DOHH2 (cell line): Measurements from ENCODE around the gene STON1.

Source experiments
- H3F3A ChIP-seq: fragments of 200-600 bp; sonication (generic), shearing (Covaris generic); 2 replicates; pipeline ENCODE4 v1.6.0; 2016; ENCODE audit warnings: antibody characterized with exemption, mild to moderate bottlenecking; ENCODE audit not compliant: control insufficient read depth, insufficient read depth
- H3K27ac ChIP-seq: fragments of 200-600 bp; sonication (generic); 2 replicates; pipeline ENCODE4 v1.5.1; 2014; ENCODE audit warnings: low read depth, mild to moderate bottlenecking, low read length, moderate library complexity
- H3K27me3 ChIP-seq: fragments of 200-600 bp; sonication (generic); 2 replicates; pipeline ENCODE4 v1.6.1; 2014; ENCODE audit warnings: mild to moderate bottlenecking, low read length, mixed read lengths; ENCODE audit not compliant: control insufficient read depth
- H3K36me3 ChIP-seq: fragments of 200-600 bp; sonication (generic); 2 replicates; pipeline ENCODE4 v1.6.1; 2014; ENCODE audit warnings: mild to moderate bottlenecking, low read length, moderate library complexity, mixed read lengths; ENCODE audit not compliant: control insufficient read depth
- H3K4me1 ChIP-seq: fragments of 200-600 bp; sonication (generic); 2 replicates; pipeline ENCODE4 v1.6.1; 2014; ENCODE audit warnings: mild to moderate bottlenecking, low read length, mixed read lengths; ENCODE audit not compliant: control insufficient read depth
- H3K4me2 ChIP-seq: fragments of 200-600 bp; sonication (generic); 2 replicates; pipeline ENCODE4 v1.6.0; 2014; ENCODE audit warnings: mild to moderate bottlenecking, low read length, moderate library complexity
- H3K4me3 ChIP-seq: fragments of 200-600 bp; sonication (generic); 2 replicates; pipeline ENCODE4 v1.5.1; 2014; ENCODE audit warnings: mild to moderate bottlenecking, low read length, mixed read lengths
- H3K79me2 ChIP-seq: fragments of 200-600 bp; sonication (generic); 2 replicates; pipeline ENCODE4 v1.6.1; 2014; ENCODE audit warnings: mild to moderate bottlenecking, low read length, mixed read lengths; ENCODE audit not compliant: control insufficient read depth
- H3K9me2 ChIP-seq: fragments of 200-600 bp; sonication (generic); replicated peaks from 2 replicates; pipeline ENCODE4 v1.6.1; 2014; ENCODE audit warnings: mild to moderate bottlenecking, low read length, mixed read lengths; ENCODE audit not compliant: control insufficient read depth
- H3K9me3 ChIP-seq: fragments of 200-600 bp; sonication (generic); 2 replicates; pipeline ENCODE4 v1.6.1; 2014; ENCODE audit warnings: antibody characterized with exemption, low read length, mixed read lengths; ENCODE audit not compliant: control insufficient read depth, insufficient read depth
- H4K20me1 ChIP-seq: fragments of 200-600 bp; sonication (generic); 2 replicates; pipeline ENCODE4 v1.6.0; 2014; ENCODE audit warnings: low read depth, mild to moderate bottlenecking, antibody characterized with exemption, low read length, moderate library complexity; ENCODE audit not compliant: control insufficient read depth, insufficient read depth
- EZH2phosphoT487 ChIP-seq: fragments of 200-600 bp; sonication (generic); IDR thresholded peaks from 2 replicates; pipeline ENCODE4 v1.6.1; 2017; ENCODE audit warnings: borderline replicate concordance, mild to moderate bottlenecking, antibody characterized with exemption, low read length, moderate library complexity, mixed read lengths
- TF ChIP-seq, protein P1 (sequence below): fragments of 200-600 bp; sonication (generic); IDR thresholded peaks from one replicate; pipeline ENCODE4 v1.5.1; 2014; ENCODE audit warnings: antibody characterized with exemption, mild to moderate bottlenecking, low read depth, low read length; ENCODE audit not compliant: poor library complexity, severe bottlenecking

The STON1 gene, protein sequence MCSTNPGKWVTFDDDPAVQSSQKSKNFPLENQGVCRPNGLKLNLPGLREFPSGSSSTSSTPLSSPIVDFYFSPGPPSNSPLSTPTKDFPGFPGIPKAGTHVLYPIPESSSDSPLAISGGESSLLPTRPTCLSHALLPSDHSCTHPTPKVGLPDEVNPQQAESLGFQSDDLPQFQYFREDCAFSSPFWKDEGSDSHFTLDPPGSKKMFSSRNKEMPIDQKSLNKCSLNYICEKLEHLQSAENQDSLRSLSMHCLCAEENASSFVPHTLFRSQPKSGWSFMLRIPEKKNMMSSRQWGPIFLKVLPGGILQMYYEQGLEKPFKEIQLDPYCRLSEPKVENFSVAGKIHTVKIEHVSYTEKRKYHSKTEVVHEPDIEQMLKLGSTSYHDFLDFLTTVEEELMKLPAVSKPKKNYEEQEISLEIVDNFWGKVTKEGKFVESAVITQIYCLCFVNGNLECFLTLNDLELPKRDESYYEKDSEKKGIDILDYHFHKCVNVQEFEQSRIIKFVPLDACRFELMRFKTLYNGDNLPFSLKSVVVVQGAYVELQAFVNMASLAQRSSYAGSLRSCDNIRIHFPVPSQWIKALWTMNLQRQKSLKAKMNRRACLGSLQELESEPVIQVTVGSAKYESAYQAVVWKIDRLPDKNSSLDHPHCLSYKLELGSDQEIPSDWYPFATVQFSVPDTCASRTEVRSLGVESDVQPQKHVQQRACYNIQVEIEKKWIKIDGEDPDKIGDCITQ

DNA sequence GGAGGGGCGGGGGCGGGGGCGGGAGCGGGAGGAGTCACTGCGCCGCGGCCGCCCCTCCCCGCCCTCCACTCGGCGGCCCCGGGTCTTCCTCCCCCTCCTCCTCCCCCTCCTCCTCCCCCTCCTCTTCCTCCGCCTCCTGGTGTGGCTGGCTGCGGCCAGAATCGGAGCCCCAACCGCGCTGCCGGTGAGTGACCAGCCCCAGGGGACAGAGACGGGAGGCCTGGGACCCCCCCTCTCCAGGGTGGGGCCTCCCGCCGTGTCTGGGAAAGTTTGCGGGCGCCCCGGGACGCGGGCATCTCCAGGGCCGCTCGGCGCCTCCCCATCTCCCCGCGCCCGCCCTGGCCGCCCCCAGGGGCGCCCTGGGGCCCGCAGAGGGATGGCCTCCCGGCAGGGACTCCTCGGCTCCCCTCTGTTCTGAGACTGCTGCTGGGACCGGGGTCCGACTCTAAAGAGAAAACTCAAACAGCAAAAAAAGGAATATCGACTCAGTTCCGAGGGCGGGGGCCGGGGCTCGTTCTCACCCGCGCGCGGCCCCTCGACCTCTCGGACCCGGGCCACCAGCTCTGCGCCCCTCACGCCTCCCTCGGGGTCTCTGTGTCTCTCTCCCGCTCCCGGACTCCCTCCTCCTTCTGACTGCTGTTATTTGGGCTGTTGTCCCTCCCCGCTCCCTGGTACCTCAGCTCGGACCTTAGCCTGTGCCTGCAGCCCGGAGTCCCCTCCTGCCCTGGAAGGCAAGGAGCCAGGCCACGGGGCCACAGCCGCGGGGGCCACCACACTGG, at the start of gene STON1:
Gene STON1, plus strand, starts transcription at position 122 of the 779 bp plus-strand sequence. CDS start 50,480 bp downstream, outside the sequence.
- peak within 1 kb of the TSS; percentile 66 for H3K4me3 ChIP-seq
- TF ChIP-seq EZH2phosphoT487: no peak
- TF ChIP-seq, protein P1, sequence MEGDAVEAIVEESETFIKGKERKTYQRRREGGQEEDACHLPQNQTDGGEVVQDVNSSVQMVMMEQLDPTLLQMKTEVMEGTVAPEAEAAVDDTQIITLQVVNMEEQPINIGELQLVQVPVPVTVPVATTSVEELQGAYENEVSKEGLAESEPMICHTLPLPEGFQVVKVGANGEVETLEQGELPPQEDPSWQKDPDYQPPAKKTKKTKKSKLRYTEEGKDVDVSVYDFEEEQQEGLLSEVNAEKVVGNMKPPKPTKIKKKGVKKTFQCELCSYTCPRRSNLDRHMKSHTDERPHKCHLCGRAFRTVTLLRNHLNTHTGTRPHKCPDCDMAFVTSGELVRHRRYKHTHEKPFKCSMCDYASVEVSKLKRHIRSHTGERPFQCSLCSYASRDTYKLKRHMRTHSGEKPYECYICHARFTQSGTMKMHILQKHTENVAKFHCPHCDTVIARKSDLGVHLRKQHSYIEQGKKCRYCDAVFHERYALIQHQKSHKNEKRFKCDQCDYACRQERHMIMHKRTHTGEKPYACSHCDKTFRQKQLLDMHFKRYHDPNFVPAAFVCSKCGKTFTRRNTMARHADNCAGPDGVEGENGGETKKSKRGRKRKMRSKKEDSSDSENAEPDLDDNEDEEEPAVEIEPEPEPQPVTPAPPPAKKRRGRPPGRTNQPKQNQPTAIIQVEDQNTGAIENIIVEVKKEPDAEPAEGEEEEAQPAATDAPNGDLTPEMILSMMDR: no peak
- no peaks in the 10 kb centered on the region for H3K36me3 ChIP-seq
- no peaks in the 10 kb centered on the region for H3K79me2 ChIP-seq
- H3K4me1 ChIP-seq: peaks cover 15% of the 10 kb centered on the region
- no peaks in the 10 kb centered on the region for H3K9me3 ChIP-seq
- H3K4me2 ChIP-seq: peak within 1 kb of the TSS; percentile 74
- peaks cover 16% of the 10 kb centered on the region for H3K27me3 ChIP-seq
- no peaks in the 10 kb centered on the region for H3K9me2 ChIP-seq
- H4K20me1 ChIP-seq: 0 out of 2 replicates have a peak, but pooled peaks cover 3% of the 10 kb centered on the region
- H3K27ac ChIP-seq: no peak within 1 kb of the TSS
- H3F3A ChIP-seq: no peaks in the 10 kb centered on the region

DNA sequence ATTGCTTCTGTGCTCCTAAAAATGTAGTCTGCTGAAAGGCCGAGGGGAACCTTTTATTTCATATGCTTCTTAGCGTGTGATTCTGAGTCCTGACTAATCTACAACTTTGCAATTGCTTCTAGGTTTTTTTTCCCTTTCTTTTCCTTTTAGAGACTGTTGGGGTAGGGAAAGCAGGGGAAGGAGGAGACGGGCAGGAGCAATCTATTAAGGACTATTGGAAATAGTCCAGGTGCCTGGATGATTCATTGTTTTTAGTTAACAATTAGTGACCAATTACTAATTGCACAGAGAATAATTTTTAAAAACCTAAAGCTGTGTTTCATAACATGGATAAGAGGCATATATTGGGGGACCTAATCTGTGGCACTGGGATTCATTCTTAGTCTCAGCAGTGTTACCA, 49.4 kb upstream of the STON1 start:
- H3K36me3 ChIP-seq: peaks cover 33% of the 10 kb centered on the region
- no peaks in the 10 kb centered on the region for H3K27me3 ChIP-seq
- no peaks in the 10 kb centered on the region for H3F3A ChIP-seq
- no peaks in the 10 kb centered on the region for H3K9me2 ChIP-seq
- TF ChIP-seq, protein P1: no peak
- TF ChIP-seq EZH2phosphoT487: no peak
- H3K4me2 ChIP-seq: no peak overlapping the region
- H3K79me2 ChIP-seq: no peaks in the 10 kb centered on the region
- H3K4me3 ChIP-seq: no peak overlapping the region
- H4K20me1 ChIP-seq: no peaks in the 10 kb centered on the region
- no peaks in the 10 kb centered on the region for H3K4me1 ChIP-seq
- H3K27ac ChIP-seq: no peak overlapping the region
- H3K9me3 ChIP-seq: no peaks in the 10 kb centered on the region

DNA sequence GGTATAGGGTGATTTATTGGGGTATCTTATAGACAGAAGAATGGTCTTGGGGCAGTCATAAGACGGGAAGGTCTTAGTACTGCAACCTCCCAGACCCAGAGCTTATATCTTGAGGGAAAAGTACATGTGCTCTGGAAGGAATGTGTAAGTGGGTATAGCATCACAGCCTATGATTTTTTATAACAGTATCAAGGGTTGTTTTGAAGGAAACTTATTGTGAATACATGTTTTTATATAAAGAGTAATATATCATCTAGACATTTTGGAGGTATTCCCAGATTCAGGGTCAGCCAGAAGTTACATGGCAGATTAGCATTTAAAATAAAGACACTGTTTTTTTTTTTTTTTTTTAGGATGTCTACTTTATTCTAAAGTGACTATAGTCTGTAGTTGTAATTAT, 47.6 kb upstream of the STON1 start:
- Histone ChIP-seq H4K20me1 (no peaks in the 10 kb centered on the region), H3K4me3 (no peak overlapping the region), H3F3A (no peaks in the 10 kb centered on the region), H3K4me1 (no peaks in the 10 kb centered on the region), H3K4me2 (no peak overlapping the region), H3K27ac (no peak overlapping the region), H3K79me2 (no peaks in the 10 kb centered on the region), H3K9me2 (no peaks in the 10 kb centered on the region), H3K9me3 (no peaks in the 10 kb centered on the region), H3K27me3 (no peaks in the 10 kb centered on the region), H3K36me3 (peaks cover 46% of the 10 kb centered on the region)
- TF ChIP-seq EZH2phosphoT487: no peak
- TF ChIP-seq, protein P1: no peak
